HTERT RPE-1 (cell line): ENCODE results near the gene TENM4.
"Not testable (repeated sequence)": the region's sequence is repeated elsewhere in the genome, so short reads cannot be mapped to it uniquely, and the experiment has no call there.

Experiments
- in situ Hi-C: fragments of 300-500 bp; cut with MboI; formaldehyde crosslinking; loops from 4 replicates; pipeline ENCODE4 v1.14.3; 2020; ENCODE audit warnings: low sequenced_read_pairs

TENM4 gene

GRCh38 chr11:78834886-78835285 is 605.9 kb downstream of the TENM4 start:
- in situ Hi-C loops, result no loop called here

GRCh38 chr11:78833237-78833636 is 607.6 kb downstream of the TENM4 start:
- in situ Hi-C loops, result no loop called here

GRCh38 chr11:78832226-78832947 is 608.4 kb downstream of the TENM4 start:
- in situ Hi-C loops, result no loop called here

- in situ Hi-C loops, result no loop called here
Observed at GRCh38 chr11:78831571-78831970, 609.3 kb downstream of the TENM4 start.

GRCh38 chr11:78830277-78830819 is 610.5 kb downstream of the TENM4 start:
- in situ Hi-C loops, result no loop called here

- in situ Hi-C loops, result no loop called here
Observed at GRCh38 chr11:78829146-78829545, 611.7 kb downstream of the TENM4 start.

GRCh38 chr11:78828676-78829075 is 612.2 kb downstream of the TENM4 start:
- in situ Hi-C loops, result no loop called here

- in situ Hi-C loops, result not testable (repeated sequence)
Observed at GRCh38 chr11:78827291-78827690, 613.5 kb downstream of the TENM4 start.

- in situ Hi-C loops, result no loop called here
Observed at GRCh38 chr11:78825591-78826020, 615.2 kb downstream of the TENM4 start.

GRCh38 chr11:78823588-78823987 is 617.2 kb downstream of the TENM4 start:
- in situ Hi-C loops, result no loop called here

GRCh38 chr11:78822931-78823423 is 617.9 kb downstream of the TENM4 start:
- in situ Hi-C loops, result no loop called here

GRCh38 chr11:78821371-78822306 is 619.2 kb downstream of the TENM4 start:
- in situ Hi-C loops, result no loop called here

- in situ Hi-C loops, result no loop called here
Observed at GRCh38 chr11:78820741-78821140, 620.1 kb downstream of the TENM4 start.

- in situ Hi-C loops, result no loop called here
Observed at GRCh38 chr11:78818201-78818600, 622.6 kb downstream of the TENM4 start.

- in situ Hi-C loops, result no loop called here
Observed at GRCh38 chr11:78815831-78816230, 625.0 kb downstream of the TENM4 start.

GRCh38 chr11:78812513-78813293 is 628.1 kb downstream of the TENM4 start:
- in situ Hi-C loops, result no loop called here

GRCh38 chr11:78810559-78811009 is 630.2 kb downstream of the TENM4 start:
- in situ Hi-C loops, result no loop called here

- in situ Hi-C loops, result no loop called here
Observed at GRCh38 chr11:78809931-78810541, 630.8 kb downstream of the TENM4 start.

- in situ Hi-C loops, result no loop called here
Observed at GRCh38 chr11:78808923-78809322, 631.9 kb downstream of the TENM4 start.

- in situ Hi-C loops, result no loop called here
Observed at GRCh38 chr11:78807351-78807750, 633.5 kb downstream of the TENM4 start.
